GM12878 (cell line): ENCODE results near the gene APCDD1L. TPM values are rescaled to one million over a fixed set of nuclear protein-coding genes. Genes with fewer than 3 reads are reported as not detected.

ENCODE experiments used
- ATAC-seq: fragments of 200-7000 bp; cut with Tn5 transposase; 3 replicates; pipeline ENCODE4 v1.9.1; 2020; ENCODE audit warnings: mild to moderate bottlenecking, moderate library complexity
- BruUV-seq: library from RNA; stranded (reverse); fragments of 400-500 nt; replicated peaks from 2 replicates; lab custom pipeline; 2021; lab: Mats Ljungman, UMichigan
- CTCF ChIA-PET: fragments of 300-600 bp; sonication (Branson Sonifier 250); formaldehyde crosslinking; extraction: SDS; loops from one replicate; lab custom pipeline; 2021; ENCODE audit warnings: inconsistent platforms; lab: Yijun Ruan, JAX
- POLR2A ChIA-PET: fragments of 350-600 bp; formaldehyde crosslinking; extraction: SDS; loops from one replicate; lab custom pipeline; 2021; ENCODE audit warnings: inconsistent platforms; lab: Charles Lee
- RAD21 ChIA-PET: fragments of 300-600 bp; sonication (Branson Sonifier 250); formaldehyde crosslinking; loops from one replicate; lab custom pipeline; 2023; ENCODE audit warnings: antibody characterized with exemption; ENCODE audit not compliant: unreplicated experiment; lab: Charles Lee
- SMC1A ChIA-PET: fragments of 300-600 bp; sonication (Branson Sonifier 250); formaldehyde crosslinking; loops from one replicate; lab custom pipeline; 2023; ENCODE audit not compliant: unreplicated experiment, uncharacterized antibody; lab: Charles Lee
- DNase-seq: peaks from one replicate; pipeline ENCODE4 v3.0.0-alpha.2; 2011; ENCODE audit warnings: low read depth, low spot score
- FAIRE-seq: peaks from 3 replicates; lab custom pipeline; 2011; peaks lifted over from hg19 to GRCh38; lab: Jason Lieb, UNC
- H2AFZ ChIP-seq: 2 replicates; pipeline ENCODE4 v1.6.0; 2011; ENCODE audit warnings: low read depth, low read length, control low read depth; ENCODE audit not compliant: control insufficient read depth
- H3K27ac ChIP-seq: 2 replicates; pipeline ENCODE4 v1.5.1; 2011; ENCODE audit warnings: control low read depth; ENCODE audit not compliant: control insufficient read depth, insufficient read depth
- H3K27me3 ChIP-seq, 2 experiments: replicated peaks in 1 of 2; 2 replicates each; pipeline versions ENCODE4 v1.6.0 to v1.6.1; 2011; ENCODE audit warnings: low read length in 1 of 2; ENCODE audit not compliant: control insufficient read depth in 2 of 2, insufficient read depth in 2 of 2
- H3K36me3 ChIP-seq, 2 experiments: 2 replicates each; pipeline ENCODE4 v1.5.1; 2011; ENCODE audit warnings: low read length in 1 of 2; ENCODE audit not compliant: control insufficient read depth in 2 of 2, insufficient read depth in 2 of 2
- H3K4me1 ChIP-seq: 2 replicates; pipeline ENCODE4 v1.6.1; 2011; ENCODE audit warnings: mild to moderate bottlenecking, low read length, moderate library complexity, mixed read lengths; ENCODE audit not compliant: control insufficient read depth, insufficient read depth
- H3K4me2 ChIP-seq: 2 replicates; pipeline ENCODE4 v1.6.0; 2011; ENCODE audit warnings: control low read depth; ENCODE audit not compliant: control insufficient read depth, insufficient read depth
- H3K4me3 ChIP-seq: fragments of 200-600 bp; sonication (generic); 2 replicates; pipeline ENCODE4 v1.5.1; 2016
- H3K79me2 ChIP-seq: 2 replicates; pipeline ENCODE4 v1.6.0; 2011; ENCODE audit warnings: low read length; ENCODE audit not compliant: control insufficient read depth, insufficient read depth
- H3K9ac ChIP-seq: 2 replicates; pipeline ENCODE4 v1.8.0; 2011; ENCODE audit warnings: low read length, control low read depth, mixed read lengths; ENCODE audit not compliant: control insufficient read depth, insufficient read depth
- H3K9me3 ChIP-seq: replicated peaks from 3 replicates; pipeline ENCODE4 v1.5.1; 2011; ENCODE audit warnings: mild to moderate bottlenecking, low read length; ENCODE audit not compliant: control insufficient read depth, insufficient read depth
- H4K20me1 ChIP-seq: 2 replicates; pipeline ENCODE4 v1.6.0; 2011; ENCODE audit not compliant: control insufficient read depth, insufficient read depth
- CBX3 ChIP-seq: fragments of 200-600 bp; sonication (generic); IDR thresholded peaks from 2 replicates; pipeline ENCODE4 v1.6.1; 2016; ENCODE audit warnings: low read depth, borderline replicate concordance
- PRDM15 ChIP-seq: fragments of 450-650 bp; formaldehyde crosslinking; IDR thresholded peaks from 2 replicates; pipeline ENCODE4 v1.4.0; 2020; ENCODE audit warnings: mild to moderate bottlenecking, moderate library complexity
- WGBS: methylation state at CpG from one replicate; pipeline ENCODE4 v1.1.6; 2016; ENCODE audit warnings: low lambda C conversion rate; ENCODE audit not compliant: insufficient replicate concordance, insufficient coverage; ENCODE audit errors: missing lambda C conversion rate; 5-methylcytosine and 5-hydroxymethylcytosine counted together
- in situ Hi-C: fragments of 300-500 bp; cut with MboI; formaldehyde crosslinking; loops from 9 replicates; pipeline ENCODE4 v1.14.3; 2018; ENCODE audit warnings: mixed read lengths
- intact Hi-C: fragments of 100-400 bp; cut with micrococcal nuclease; formaldehyde crosslinking; loops from one replicate; pipeline ENCODE4 v1.14.2; 2022; ENCODE audit not compliant: unreplicated experiment
- polyA plus RNA-seq, 11 experiments: library from polyadenylated mRNA; depleted of rRNA in 4 of 11; unstranded in 6 of 11; stranded (reverse) in 5 of 11; fragments of >200 nt; fragmentation: Nextera tagmentation in 4 of 11; fragmentation: Illumina TruSeq in 1 of 11; extraction: Ambion mirVana in 4 of 11; extraction: Trizol in 1 of 11; gene quantifications; 1 replicate in 1 of 11; 2 replicates in 10 of 11; pipeline versions ENCODE4 v1.2.1 to v1.2.3, GENCODE V29; 2011 to 2016; ENCODE audit warnings: inconsistent platforms in 2 of 11, missing spikeins in 2 of 11, low read depth in 1 of 11
- total RNA-seq, 4 experiments: library from RNA; depleted of rRNA in 3 of 4; stranded (reverse); fragments of >200 nt in 3 of 4; fragmentation: Illumina TruSeq in 1 of 4; extraction: Trizol in 1 of 4; gene quantifications; 2 replicates each; pipeline versions ENCODE4 v1.2.1 to v1.2.3, GENCODE V29; 2013 to 2021

The APCDD1L gene
- total and polyA plus RNA-seq, 10 of the 15 experiments (the other 5 are each of a cell fraction or from before 2014, with no cell fraction given) = 0.14 to 0.50 TPM; not detected in 8

- ATAC-seq (no peak), DNase-seq (no peak), FAIRE-seq (no peak)
- H3K27ac ChIP-seq = no peak overlapping the region
- ChIA-PET POLR2A (no interaction called here), RAD21 (no interaction called here), SMC1A (no interaction called here), CTCF (no interaction called here)
- no peak overlapping the region for H3K9ac ChIP-seq
- H2AFZ ChIP-seq = no peak overlapping the region
- no peaks in the 10 kb centered on the region for H3K27me3 ChIP-seq
- H3K4me3 ChIP-seq = no peak overlapping the region
- no peaks in the 10 kb centered on the region for H3K79me2 ChIP-seq
- no peaks in the 10 kb centered on the region for H4K20me1 ChIP-seq
- H3K4me1 ChIP-seq = no peaks in the 10 kb centered on the region
- H3K4me2 ChIP-seq = no peak overlapping the region
- no TSS peak for BruUV-seq
- intact Hi-C loops = no loop called here
- in situ Hi-C loops = loop anchor here (5.0 to 25.0 kb wide), 3 partner anchors 47 to 168 kb away; no protein-coding TSS in a partner anchor
- H3K9me3 ChIP-seq = no peaks in the 10 kb centered on the region
- 80% methylated on average over 12 of the region's 12 CpGs for WGBS
- no peaks in the 10 kb centered on the region for H3K36me3 ChIP-seq
- TF ChIP-seq PRDM15 (CRISPR knock-in tag) (no peak), CBX3 (no peak)
- TF ChIP-seq, all 136 proteins: peak for 0
These were observed 45.6 kb downstream of the APCDD1L start for GRCh38 chr20:58469616-58470015.
